GM21619 (cell line): Measurements from ENCODE around the gene ALG1.
"Not testable (repeated sequence)": the region's sequence is repeated elsewhere in the genome, so short reads cannot be mapped to it uniquely, and the experiment has no call there.

Experiments used
- ATAC-seq: cut with Tn5 transposase; IDR thresholded peaks from one replicate; pipeline ENCODE4 v1.9.1; 2021; ENCODE audit not compliant: unreplicated experiment

Gene ALG1

DNA sequence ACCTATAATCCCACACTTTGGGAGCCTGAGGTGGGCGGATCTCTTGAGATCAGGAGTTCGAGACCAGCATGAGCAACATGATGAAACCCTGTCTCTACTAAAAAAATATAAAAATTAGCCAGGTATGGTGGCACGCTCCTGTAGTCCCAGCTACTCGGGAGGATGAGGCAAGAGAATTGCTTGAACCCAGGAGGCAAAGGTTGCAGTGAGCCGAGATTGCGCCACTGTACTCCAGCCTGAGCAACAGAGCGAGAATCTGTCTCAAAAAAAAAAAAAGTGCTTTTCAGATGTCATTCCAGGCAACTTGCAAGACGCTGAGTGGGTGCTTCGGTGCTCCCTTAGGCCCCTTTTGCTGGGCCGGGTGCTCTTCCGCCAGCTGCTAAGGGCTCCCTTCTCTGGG is 27.1 kb upstream of the ALG1 start:
- ATAC-seq, result not testable (repeated sequence)

DNA sequence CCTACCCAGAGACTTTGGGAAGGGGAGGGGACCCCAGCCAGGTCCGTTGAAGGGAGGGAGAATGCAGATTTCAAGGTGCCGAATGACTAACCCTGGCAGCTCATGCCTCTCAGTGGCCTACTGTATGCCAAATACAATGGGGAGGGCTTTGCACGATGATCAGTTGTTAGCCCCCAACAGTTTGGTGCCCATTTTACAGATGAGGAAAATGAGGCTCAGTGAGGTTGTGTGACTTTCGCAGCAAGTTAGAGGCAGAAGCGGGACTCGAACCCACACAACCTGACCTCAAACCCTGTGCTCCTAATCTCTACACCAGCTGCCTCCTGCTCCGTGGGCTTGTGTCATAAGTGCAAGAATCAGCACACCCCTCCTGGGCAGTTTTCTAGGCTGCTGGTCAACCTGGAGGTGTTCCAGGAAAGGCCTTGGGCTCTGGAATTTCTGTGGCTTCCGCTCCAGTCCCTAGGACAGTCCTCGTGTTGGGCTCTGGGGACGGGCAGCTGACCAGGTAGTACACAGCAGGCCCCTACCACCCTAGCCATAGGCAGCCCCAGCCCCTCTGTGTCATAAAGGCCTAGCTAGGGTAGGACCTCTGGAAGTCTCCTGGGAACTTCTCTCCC is 26.0 kb upstream of the ALG1 start:
- ATAC-seq, result no peak

DNA sequence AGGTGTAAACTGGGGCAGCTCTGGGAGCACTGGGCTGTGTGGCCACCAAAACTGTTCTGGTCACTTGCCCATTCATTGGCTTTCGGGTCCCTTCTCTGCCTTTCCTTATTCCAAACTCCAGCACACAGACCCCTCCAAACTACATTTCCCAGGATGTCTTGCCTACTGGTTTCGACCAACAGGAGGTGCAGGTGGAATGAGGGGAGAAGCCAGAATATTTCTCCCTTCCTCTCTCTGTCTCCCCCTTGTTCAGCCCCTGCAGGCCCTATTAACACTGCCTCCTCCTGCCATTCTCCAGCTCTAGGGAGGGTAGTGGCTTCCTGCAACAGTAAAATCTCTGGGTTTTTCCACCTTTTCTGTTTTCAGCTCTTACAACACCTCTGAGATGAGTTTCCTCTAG is 24.7 kb upstream of the ALG1 start:
- no peak for ATAC-seq

DNA sequence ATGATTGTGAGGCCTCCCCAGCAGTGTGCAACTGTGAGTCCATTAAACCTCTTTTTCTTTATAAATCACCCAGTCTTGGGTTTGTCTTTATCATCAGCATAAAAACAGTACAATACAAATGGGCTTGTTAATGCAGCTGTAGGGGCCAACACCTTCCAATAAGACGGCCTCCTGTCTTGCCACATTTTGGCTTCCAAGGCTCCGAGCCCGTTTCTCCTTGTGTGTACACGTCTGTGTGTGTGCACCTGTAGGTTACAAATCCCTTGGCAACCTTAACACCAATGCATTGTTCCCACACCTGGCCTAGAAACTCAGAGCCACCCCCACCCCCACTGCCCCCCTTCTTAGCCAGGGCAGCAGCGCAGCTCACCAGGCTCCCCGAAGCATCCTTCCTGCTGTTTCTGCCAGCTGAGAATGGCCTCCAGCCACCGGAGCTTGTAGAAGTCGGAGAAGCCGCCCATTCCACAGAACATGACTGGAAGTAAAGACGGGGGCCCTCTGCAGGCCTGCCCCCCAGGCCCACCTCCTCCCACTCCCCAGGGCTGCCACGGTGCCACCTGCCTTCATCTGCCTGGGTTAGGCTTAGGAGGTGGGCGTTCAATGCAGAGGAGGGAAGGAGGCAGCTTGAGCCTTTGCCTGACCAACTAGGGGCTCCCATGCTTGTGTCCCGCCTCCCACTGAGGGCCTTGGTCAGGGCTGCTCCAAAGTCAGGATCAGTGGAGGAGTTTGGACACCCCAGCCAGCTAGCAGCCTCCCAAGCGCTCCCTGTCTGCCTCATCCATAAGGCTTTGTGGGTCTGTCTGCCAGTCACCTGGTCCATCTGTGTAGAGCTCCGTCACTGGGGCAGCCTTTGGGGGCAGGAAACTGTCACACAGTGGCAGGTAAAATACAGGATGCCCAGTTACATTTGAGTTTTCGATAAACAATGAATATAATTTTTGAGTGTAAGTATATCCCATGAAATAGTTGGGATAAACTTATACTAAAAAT is 16.5 kb upstream of the ALG1 start:
- no peak for ATAC-seq

DNA sequence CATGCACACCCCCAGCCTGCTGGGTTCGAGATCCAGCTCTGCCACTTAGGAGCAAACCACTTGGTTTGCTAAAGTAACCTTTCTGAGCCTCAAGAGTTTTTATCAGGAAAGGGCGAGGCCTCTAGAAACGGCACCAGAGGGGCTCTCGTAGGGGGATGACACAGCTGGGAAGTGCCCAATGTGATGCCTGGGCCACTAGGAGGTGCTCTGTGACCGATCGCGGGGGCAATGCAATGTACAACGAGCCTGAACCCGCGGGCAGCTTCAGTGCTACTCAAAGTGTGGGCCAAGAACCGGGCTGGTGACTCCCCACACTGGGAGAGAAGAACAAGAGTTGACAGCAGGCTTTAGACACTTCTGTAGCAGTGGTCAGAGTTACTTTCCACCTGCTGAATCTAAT is 15.3 kb upstream of the ALG1 start:
- no peak for ATAC-seq

DNA sequence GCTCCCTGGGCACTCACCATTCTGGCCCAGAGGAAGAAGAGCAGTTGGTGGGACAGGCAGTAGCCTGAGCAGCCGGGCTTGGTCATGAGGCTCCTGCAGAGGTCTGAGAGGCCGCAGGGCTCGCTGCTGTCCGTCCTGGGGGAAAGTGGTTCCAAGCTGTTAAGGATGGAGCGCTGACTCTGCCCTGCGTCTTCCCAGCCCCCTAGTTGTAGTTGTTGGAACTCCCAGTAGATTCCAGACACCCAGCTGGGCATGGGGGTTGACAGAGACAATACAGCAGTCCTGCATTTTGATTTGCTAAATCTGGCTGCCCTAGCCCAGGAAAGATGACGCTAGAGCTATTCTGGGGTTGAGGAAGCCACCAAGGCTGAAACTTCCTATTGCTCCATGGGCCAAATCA is 13.2 kb upstream of the ALG1 start:
- ATAC-seq, result no peak

DNA sequence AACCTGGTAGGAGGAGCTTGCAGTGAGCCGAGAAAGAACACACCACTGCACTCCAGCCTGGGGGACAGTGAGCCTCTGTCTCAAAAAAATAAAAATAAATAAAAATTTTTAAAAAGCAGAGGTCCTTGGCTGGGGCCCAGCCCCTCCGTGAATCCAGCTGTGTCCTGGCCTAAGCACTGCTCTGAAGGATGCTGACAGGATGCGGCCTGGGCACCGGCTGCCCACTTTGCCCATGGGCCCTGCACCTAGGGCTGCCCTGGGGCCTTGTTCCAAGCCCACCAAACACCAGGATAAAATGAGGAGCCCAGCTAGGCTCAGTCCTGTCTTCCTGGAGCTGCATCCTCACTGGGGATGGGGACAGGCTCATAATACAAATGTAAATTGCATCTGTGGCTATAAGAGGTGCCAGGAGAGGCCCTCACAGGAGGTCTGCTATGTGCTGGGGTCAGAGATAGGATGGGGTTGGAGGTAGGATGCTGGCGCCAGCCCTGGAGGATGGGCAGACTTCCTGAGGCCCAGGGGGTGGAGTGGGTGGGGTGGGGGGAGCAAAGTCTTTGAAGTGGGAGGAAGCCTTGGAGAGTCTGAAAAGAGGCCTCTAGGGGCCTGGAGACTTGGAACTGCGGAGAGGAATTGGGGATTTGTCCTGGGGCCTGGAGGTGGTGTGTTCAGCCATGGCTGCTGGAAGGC is 12.1 kb upstream of the ALG1 start:
- no peak for ATAC-seq

DNA sequence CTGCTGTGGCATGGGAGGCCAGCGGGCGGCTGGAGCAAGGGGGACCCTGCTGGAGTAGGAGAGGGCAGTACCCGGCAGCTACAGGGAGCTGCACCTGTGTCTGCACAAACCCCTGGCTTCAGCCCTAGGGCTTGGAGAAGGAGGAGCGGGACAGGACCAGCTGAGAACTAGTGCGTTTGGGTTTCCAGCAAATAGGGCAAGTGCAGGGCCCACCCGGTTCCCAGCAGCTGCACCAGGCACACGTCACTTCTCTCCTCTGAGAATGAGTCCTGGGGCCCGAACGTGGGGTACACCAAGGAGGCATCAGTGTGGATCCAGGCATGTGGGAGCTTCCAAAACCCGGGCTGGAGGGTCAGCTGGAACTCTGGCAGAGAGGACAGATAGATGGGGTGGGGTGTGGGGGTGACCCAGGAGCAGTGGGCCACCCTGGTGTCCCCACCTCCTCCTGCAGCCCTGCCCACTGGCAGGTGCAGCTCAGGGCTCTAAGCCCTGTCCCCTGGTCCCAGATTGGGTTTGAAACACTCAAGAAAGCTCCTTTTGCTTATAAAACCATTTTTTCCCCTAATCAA is 11.5 kb upstream of the ALG1 start:
- ATAC-seq, result no peak

DNA sequence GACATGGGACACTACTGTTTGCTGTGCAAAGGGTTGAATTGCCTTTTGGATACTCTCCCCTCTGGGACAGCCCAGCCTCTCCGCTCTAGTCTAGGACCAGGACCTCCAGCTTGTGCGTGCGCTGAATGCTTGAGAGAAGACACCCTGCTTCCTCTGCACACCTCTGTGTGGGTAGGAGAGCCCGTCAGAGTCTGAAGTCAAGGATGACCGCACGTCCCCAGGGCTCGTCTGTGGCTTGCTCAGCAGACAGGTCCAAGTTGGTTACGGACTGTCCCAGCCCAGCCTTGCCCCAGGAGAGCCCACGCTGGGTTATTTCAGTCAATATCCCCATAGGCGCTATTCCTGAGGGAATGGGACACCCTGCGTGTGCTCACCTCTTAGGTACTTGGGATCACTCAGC is 9.6 kb upstream of the ALG1 start:
- no peak for ATAC-seq

DNA sequence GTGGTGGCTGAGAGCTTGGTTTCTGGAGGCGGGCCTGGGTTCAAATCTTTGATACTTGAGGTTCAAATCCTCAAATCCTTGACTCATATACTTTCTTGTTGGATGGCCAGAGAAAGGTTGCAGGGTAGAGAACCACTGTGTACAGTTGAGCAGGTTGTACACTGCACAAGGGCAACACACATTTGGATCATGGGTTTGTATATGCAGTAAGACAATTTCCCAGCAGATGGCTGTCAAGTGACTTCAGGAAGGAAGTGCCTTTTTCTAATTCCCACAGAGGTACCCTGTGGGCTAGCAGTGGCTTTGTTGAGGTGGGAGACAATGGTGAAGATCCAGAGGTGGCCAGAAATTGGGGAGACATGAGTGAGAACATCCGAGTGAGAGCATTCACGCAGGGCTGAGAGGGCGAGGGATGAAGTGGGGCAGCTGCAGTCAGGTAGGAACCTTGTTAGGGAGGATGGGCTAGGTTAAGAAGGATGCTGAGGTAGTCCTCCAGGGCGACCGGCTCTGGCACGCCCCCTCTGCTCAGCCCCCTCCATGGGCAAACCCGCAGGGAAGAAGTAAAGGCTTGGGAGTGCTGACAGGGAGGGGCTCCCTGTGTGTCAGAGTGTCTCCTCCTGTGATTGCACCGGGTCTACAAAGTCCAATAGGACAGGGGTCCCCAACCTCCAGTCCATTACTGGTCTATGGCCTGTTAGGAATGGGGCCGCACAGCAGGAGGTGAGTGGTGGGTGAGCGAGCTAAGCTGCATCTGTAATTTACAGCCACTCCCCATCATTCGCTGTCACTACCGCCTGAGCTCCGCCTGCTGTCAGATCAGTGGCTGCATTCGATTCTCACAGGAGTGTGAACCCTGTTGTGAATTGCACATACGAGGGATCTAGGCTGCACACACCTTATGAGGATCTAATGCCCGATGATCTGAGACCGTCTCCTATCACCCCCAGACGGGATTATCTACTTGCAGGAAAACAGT is 8.6 kb upstream of the ALG1 start:
- no peak for ATAC-seq

DNA sequence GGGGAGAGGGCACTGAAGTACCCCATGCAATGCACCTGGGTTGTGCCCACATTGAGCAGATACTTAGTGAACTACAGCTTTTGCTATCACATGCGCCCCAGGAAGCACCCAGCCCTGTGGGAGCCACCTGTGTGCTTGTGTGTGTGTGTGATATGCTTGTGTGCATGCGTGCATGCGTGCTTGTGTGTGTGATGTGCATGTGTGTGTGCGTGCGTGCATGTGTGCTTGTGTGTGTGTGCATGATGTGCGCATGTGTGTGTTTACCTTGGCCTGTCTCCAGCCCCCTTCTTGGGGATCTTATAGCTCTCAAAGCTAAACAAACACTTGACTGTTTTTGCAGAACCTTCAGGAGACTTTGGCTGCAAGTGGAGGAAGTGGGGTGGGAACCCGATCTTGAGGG is 6.7 kb upstream of the ALG1 start:
- no peak for ATAC-seq

DNA sequence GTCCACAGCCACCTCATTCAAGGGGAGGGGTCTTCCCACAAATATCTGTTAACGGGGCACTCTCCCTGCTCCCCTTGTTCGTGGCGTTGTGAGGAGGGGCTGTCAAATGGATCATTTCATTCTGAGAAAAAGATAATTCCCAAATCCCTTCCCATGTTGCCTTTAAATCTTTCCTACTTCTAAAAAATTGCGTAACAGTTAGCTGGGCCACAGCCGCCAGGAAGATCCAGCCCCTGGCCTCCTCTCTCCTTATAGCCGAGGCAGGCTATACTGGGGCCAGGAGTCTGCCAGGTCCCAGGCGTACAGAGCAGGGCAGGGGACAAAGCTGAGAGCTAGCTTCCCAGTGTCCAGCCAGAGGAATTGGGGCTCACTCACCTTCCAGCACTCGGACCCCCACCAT is 6.3 kb upstream of the ALG1 start:
- no peak for ATAC-seq

DNA sequence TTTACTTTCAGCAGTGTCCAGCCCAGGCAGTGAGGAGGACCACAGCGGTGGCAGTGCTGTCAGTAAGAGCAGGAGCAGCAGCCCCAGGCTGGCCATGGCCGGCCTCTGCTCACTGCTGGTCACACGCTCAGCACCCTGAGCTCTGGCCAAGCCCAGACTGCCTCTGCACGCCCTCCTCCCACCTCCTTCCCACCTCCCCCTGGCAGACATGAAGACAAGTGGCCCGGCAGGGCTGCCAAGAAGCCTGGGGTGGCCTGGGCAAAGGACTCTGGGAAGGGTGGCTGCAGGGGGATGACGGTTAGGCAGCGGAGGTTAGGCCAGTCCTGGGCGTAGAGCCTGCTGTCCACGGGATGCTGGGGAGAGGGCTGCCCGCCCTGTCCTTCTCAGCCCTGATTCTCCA is 5.8 kb upstream of the ALG1 start, which contains the start of gene C16orf89:
C16orf89 (minus strand) TSS at position 144 of the 400 bp plus-strand sequence; CDS start at position 96, 48 bp downstream.
- no peak for ATAC-seq

DNA sequence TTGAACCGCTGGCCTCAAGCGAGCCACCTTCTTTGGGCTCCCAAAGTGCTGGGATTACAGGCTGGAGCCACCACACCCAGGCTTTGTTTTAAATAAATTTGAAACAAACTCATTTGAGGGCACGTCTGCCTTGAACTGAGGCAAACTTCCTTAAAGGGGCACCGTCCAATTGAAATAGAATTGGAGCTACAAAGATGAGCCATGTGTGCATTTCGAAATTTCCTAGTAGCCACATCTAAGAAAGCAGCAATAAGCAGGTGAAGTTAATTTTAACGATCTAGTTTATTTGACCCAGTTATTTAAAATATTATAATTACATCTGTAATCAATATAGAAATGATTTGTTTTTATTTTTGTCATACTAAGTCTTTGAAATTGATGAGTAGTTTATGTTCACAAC is 5.1 kb upstream of the ALG1 start:
- no peak for ATAC-seq

DNA sequence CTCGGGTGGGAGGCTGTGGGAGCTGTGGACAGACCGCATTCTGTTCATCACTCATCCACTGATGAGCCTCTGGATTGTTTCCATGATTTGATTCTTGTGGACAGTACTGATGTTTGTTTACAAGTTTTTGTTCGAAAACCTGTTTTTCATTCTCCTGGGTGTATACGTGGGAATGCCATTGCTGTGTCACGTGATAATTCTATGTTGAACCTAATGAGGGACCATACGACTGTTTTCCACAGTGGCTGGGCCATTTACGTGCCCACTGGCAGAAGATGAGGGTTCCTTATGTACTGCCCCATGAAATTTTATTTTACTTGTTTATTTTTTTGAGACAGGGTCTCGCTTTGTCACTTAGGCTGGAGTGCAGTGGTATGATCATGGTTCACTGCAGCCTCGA is 2.6 kb upstream of the ALG1 start:
- no peak for ATAC-seq

DNA sequence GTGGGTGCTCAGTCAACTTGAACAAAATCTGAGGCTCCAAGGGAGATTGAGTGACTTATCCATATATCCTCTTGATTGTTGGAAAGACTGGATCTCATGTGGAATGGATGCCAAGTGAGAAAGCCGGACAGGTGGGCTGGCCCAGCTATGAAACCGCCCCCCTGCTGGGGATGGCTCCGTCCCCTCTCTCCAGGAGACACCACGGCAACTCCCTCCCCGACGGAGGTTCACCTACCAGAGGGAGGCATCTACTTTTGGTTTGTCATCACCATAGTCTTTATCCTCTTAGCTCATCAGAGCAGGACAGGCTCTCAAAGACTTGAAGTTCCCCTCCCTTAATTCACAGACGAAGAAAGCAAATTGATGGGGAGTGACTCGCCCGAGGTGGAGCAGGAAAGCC is 1.8 kb upstream of the ALG1 start:
- no peak for ATAC-seq

DNA sequence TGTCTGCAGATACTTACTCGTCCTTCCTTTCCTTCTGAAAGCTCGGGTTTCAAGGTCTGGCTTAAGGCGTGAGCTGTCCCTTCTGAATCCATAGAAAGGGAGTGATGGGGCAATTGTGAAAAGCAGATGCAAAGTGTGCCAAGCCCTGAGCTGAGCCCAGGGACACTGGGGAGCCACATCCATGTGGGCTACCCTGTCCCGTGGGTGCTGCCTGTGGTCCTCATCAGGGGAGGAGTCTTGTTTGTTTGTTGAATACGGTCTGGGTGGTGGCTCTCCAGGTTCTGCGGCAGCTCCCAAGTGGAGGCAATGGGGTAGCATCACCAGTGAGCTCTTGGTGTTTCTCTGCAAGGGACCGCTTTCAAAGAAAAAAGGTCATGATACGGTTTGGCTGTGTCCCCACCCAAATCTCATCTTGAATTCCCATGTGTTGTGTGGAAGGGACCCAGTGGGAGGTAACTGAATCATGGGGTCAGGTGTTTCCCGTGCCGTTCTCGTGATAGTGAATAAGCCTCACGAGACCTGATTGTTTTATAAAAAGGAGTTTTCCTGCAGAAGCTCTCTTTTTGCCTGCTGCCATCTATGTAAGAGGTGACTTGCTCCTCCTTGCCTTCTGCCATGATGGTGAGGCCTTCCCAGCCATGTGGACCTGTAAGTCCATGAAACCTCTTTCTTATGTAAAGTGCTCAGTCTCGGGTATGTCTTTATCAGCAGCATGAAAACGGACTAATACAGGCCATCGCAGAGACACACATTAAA is 1.0 kb upstream of the ALG1 start:
- ATAC-seq, result no peak

DNA sequence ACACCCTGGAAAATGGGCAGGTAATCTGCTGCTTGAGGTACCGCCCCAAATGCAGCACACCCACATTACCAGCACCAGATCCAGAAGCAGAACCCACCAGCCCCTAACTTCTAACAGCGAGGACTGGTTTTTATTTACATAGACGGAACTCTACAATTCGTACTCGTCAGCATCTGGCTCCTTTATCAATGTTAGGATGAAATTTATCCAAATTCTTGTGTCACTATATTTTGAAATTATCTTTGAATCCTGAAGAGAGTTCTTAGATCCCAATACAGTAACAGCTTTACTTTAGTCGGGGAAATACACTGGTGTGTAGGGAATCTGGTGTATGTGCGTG is 332 bp upstream of the ALG1 start:
- ATAC-seq, result no peak

DNA sequence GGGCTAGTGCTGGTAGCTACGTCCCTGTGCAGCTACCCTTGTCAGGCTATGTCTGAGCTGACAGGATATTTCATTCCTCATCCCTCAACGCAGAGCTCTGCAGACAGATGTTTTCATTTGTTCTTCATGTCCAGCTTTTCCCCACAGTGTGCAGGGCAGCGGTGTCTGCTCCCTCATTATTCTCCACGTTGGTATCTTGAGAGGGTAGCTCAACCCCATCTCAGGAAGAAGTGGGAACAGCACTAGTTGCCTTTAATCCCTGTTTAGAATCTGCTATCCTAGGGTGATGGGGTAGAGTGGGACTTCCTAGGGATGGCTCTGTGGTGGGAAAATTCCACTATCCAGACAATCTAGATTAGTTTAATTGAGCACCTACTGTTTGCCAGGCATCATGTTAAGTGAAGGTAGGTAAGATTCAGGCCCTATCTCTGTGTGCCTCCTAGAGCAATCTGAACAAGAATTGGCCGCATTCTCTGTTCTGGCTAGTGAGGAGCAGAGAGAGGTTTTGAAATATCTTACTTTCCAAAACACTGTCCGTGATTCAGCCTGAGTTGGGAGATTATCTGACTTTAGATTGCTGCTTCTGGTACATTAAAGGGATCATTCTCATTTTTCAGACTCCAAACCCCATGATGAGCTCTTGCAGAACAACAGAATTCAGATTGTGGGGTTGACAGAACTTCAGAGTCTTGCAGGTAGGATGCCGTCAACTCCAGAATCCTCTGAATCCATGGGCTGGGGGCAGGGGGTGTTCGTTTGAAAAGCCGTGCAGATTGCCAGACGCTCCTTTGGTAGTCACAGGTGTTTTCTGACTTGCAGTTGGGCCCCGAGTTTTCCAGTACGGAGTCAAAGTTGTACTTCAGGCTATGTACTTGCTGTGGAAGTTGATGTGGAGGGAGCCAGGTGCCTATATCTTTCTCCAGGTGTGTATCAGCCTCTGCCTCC is 963 bp downstream of the ALG1 start:
- no peak for ATAC-seq
